K562 (cell line): ENCODE measurements around the gene EYA2. TPM values are rescaled to one million over a fixed set of nuclear protein-coding genes. Genes with fewer than 3 reads are reported as not detected.
A peak's percentile ranks its signal among the peaks of the same experiment; 100 is the strongest.

Experiments used
- ATAC-seq: fragments of 200-7000 bp; cut with Tn5 transposase; 3 replicates; pipeline ENCODE4 v1.9.1; 2020; ENCODE audit warnings: moderate library complexity
- BruUV-seq: library from RNA; stranded (reverse); fragments of 400-500 nt; replicated peaks from 2 replicates; lab custom pipeline; 2021; lab: Mats Ljungman, UMichigan
- CTCF ChIA-PET: fragments of 300-600 bp; formaldehyde crosslinking; extraction: SDS; loops from one replicate; lab custom pipeline; 2021; ENCODE audit warnings: low intra/inter-chr PET ratio; lab: Yijun Ruan, JAX
- POLR2A ChIA-PET: fragments of 300-600, 350-650 bp; sonication (Branson Sonifier 250); formaldehyde crosslinking; extraction: SDS; loops from one replicate; lab custom pipeline; 2021; ENCODE audit warnings: antibody characterized with exemption, inconsistent platforms; lab: Yijun Ruan, JAX
- DNase-seq, 4 experiments: peaks; one replicate each; pipeline versions ENCODE4 v3.0.0 to v3.0.0-alpha.2; 2011 to 2018; ENCODE audit warnings: low spot score in 3 of 4, mixed read lengths in 3 of 4; ENCODE audit errors: extremely low read depth in 1 of 4
- FAIRE-seq: peaks from 2 replicates; lab custom pipeline; 2011; peaks lifted over from hg19 to GRCh38; lab: Jason Lieb, UNC
- H2AFZ ChIP-seq: 2 replicates; pipeline ENCODE4 v1.6.0; 2011; ENCODE audit warnings: low read depth, low read length, control low read depth, inconsistent platforms
- H3K27ac ChIP-seq: fragments of 200-600 bp; 3 replicates; pipeline ENCODE4 v1.8.0; 2011; ENCODE audit warnings: low read depth, mild to moderate bottlenecking, control low read depth, inconsistent platforms, low read length, moderate library complexity, mixed read lengths; ENCODE audit errors: extremely low read depth
- H3K27me3 ChIP-seq, 2 experiments: fragments of 300-600 bp in 1 of 2; 2 replicates in 1 of 2; 3 replicates in 1 of 2; pipeline versions ENCODE4 v1.6.0 to v1.8.0; 2011; ENCODE audit warnings: inconsistent platforms in 2 of 2, low read length in 2 of 2, mild to moderate bottlenecking in 1 of 2, mixed read lengths in 1 of 2, moderate library complexity in 1 of 2; ENCODE audit not compliant: control insufficient read depth in 2 of 2, insufficient read depth in 2 of 2
- H3K36me3 ChIP-seq: fragments of 300-600 bp; 3 replicates; pipeline ENCODE4 v1.8.0; 2011; ENCODE audit warnings: mild to moderate bottlenecking, low read length, inconsistent platforms; ENCODE audit not compliant: control insufficient read depth, insufficient read depth
- H3K4me1 ChIP-seq, 2 experiments: fragments of 200-600 bp in 1 of 2; replicated peaks in 1 of 2; 2 replicates in 1 of 2; 3 replicates in 1 of 2; pipeline versions ENCODE4 v1.5.1 to v1.8.0; 2011; ENCODE audit warnings: inconsistent platforms in 2 of 2, low read length in 2 of 2, mild to moderate bottlenecking in 1 of 2, mixed read lengths in 1 of 2, moderate library complexity in 1 of 2; ENCODE audit not compliant: control insufficient read depth in 2 of 2, insufficient read depth in 2 of 2
- H3K4me2 ChIP-seq: 2 replicates; pipeline ENCODE4 v1.6.1; 2011; ENCODE audit warnings: low read length, control low read depth, inconsistent platforms, mixed read lengths; ENCODE audit not compliant: insufficient read depth
- H3K4me3 ChIP-seq: fragments of 200-600 bp; sonication (generic), shearing (Covaris generic); 2 replicates; pipeline ENCODE4 v1.5.1; 2016; ENCODE audit warnings: control low read depth, inconsistent platforms
- H3K79me2 ChIP-seq: fragments of 200-600 bp; 3 replicates; pipeline ENCODE4 v1.8.0; 2011; ENCODE audit warnings: low read length, inconsistent platforms; ENCODE audit not compliant: control insufficient read depth, insufficient read depth
- H3K9ac ChIP-seq, 2 experiments: 2 replicates each; pipeline versions ENCODE4 v1.6.0 to v1.6.1; 2011; ENCODE audit warnings: low read depth in 2 of 2, low read length in 2 of 2, control low read depth in 1 of 2, inconsistent platforms in 1 of 2, mild to moderate bottlenecking in 1 of 2, mixed read lengths in 1 of 2; ENCODE audit not compliant: insufficient read depth in 1 of 2
- H3K9me1 ChIP-seq: one replicate; pipeline ENCODE4 v1.6.0; 2011; ENCODE audit warnings: inconsistent platforms, mild to moderate bottlenecking, low read length, moderate library complexity; ENCODE audit not compliant: control insufficient read depth, insufficient read depth
- H3K9me3 ChIP-seq: replicated peaks from 2 replicates; pipeline ENCODE4 v1.5.1; 2011; ENCODE audit warnings: low read depth, low read length, inconsistent platforms; ENCODE audit not compliant: control insufficient read depth, insufficient read depth
- H4K20me1 ChIP-seq: replicated peaks from 2 replicates; pipeline ENCODE4 v1.6.1; 2011; ENCODE audit warnings: low read length, inconsistent platforms, mixed read lengths; ENCODE audit not compliant: control insufficient read depth, insufficient read depth
- EWSR1 ChIP-seq: fragments of 450-650 bp; IDR thresholded peaks from 2 replicates; pipeline ENCODE4 v1.6.1; 2018; ENCODE audit warnings: borderline replicate concordance, mild to moderate bottlenecking, low read depth, moderate library complexity; ENCODE audit not compliant: partially characterized antibody
- KLF13 ChIP-seq: fragments of 450-650 bp; IDR thresholded peaks from 2 replicates; pipeline ENCODE4 v1.6.1; 2016; ENCODE audit warnings: missing genetic modification characterization, low read depth, mild to moderate bottlenecking, missing compliant biosample characterization, moderate library complexity, borderline replicate concordance
- MTF1 ChIP-seq: fragments of 250-450 bp; sonication (Bioruptor Pico); IDR thresholded peaks from 2 replicates; pipeline ENCODE4 v1.9.0; 2021; ENCODE audit warnings: moderate library complexity, mild to moderate bottlenecking, inconsistent platforms, borderline replicate concordance
- WGBS: fragments of 100-300 bp; shearing (Covaris generic); methylation state at CpG from one replicate; pipeline ENCODE4 v1.1.6; 2016; ENCODE audit warnings: low coverage, mixed read lengths; ENCODE audit not compliant: insufficient coverage; ENCODE audit errors: missing lambda C conversion rate; 5-methylcytosine and 5-hydroxymethylcytosine counted together
- in situ Hi-C: fragments of 300-500 bp; cut with MboI; formaldehyde crosslinking; loops from 4 replicates; pipeline ENCODE4 v1.15.0; 2018; ENCODE audit warnings: inconsistent platforms, mixed read lengths
- intact Hi-C: fragments of 100-400 bp; cut with micrococcal nuclease; formaldehyde crosslinking; loops from 2 replicates; pipeline ENCODE4 v1.14.2; 2022
- polyA plus RNA-seq, 8 experiments: library from polyadenylated mRNA; depleted of rRNA in 4 of 8; stranded (reverse) in 5 of 8; unstranded in 3 of 8; fragments of >200 nt; fragmentation: Nextera tagmentation in 2 of 8; fragmentation: Illumina TruSeq in 1 of 8; extraction: Ambion mirVana in 2 of 8; extraction: Trizol in 1 of 8; gene quantifications; 2 replicates each; pipeline versions ENCODE4 v1.2.1 to v1.2.3, GENCODE V29; 2011 to 2014; ENCODE audit warnings: inconsistent platforms in 1 of 8, missing spikeins in 1 of 8
- total RNA-seq, 7 experiments: library from RNA; depleted of rRNA in 6 of 7; stranded (reverse); fragments of >200 nt in 6 of 7; fragmentation: Illumina TruSeq in 2 of 7; extraction: Trizol in 2 of 7; gene quantifications; 2 replicates each; pipeline versions ENCODE4 v1.2.1 to v1.2.3, GENCODE V29; 2011 to 2021; ENCODE audit warnings: low replicate concordance in 1 of 7
- TF ChIP-seq, protein P1 (sequence below), 3 experiments: fragments of 200-800 bp in 1 of 3; fragments of 250-450 bp in 1 of 3; fragments of 450-650 bp in 1 of 3; sonication (Bioruptor Pico) in 1 of 3; sonication (Bioruptor generic) in 1 of 3; formaldehyde crosslinking in 1 of 3; IDR thresholded peaks; 2 replicates each; pipeline versions ENCODE4 v1.6.1 to v1.8.0; 2016 to 2022; ENCODE audit warnings: mild to moderate bottlenecking in 2 of 3, missing genetic modification characterization in 2 of 3, missing compliant biosample characterization in 1 of 3, moderate library complexity in 1 of 3

Gene EYA2
- total and polyA plus RNA-seq, 9 of the 15 experiments (the other 6 are each of a cell fraction or from before 2014, with no cell fraction given): 0.03 TPM; not detected in 8

DNA sequence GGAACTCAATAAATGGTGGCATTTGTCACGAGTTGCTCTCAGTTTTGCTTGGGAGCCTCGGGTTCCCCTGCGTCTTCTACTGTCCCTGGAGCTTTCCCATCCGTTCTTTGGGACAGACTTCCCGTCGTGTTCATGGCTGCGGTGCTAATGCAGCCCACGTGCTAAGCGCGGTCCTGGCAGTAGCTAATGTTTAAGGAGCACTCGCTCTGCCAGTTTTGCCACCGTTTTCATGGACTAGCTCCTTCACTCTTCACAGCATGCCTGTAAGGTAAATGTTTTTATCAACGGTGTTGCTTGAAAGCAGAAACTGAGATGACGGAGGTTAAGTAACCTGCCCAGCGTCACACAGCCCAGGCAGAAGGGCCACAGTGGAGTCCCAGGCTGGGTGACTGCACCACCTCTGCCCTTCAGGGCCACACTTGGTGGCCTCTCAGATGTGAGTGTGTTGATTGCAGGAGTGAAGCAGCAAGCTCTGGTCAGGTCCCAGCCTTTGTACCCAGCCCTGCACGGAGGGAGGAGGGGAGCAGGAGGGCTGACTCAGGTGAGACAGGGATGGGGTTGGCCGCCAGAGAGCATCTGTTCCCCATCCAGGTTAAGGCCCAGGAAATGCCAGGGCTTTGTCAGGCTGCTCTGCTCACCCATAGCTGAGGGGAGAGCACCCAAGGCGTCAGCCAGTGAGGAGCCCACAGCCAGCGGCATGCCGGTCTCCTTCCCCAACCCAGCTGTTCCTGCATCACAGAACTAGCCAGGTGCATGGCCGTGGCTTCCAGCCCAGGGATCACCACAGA lies 280.0 kb downstream of the EYA2 start:
- CTCF ChIA-PET: no interaction called here
- Histone ChIP-seq H3K36me3 (no peaks in the 10 kb centered on the region), H3K9ac (peak overlapping the region in 1 of 2 experiments; percentile 50; a peak in 1 of 4 replicates), H2AFZ (0 out of 2 replicates have a peak overlapping the region, but pooled peaks have one; percentile 16), H3K9me3 (no peaks in the 10 kb centered on the region), H3K4me2 (no peak overlapping the region), H3K79me2 (no peaks in the 10 kb centered on the region), H3K4me1 (peaks cover 0 to 9% of the 10 kb centered on the region in 2 experiments; a peak in 1 of 5 replicates), H3K4me3 (no peak overlapping the region), H3K27ac (no peak overlapping the region), H3K27me3 (peaks cover 34 to 49% of the 10 kb centered on the region in 2 experiments; a peak in 4 of 5 replicates), H4K20me1 (no peaks in the 10 kb centered on the region), H3K9me1 (no peaks in the 10 kb centered on the region)
- no peak for TF ChIP-seq KLF13 (tag)
- TF ChIP-seq, protein P1, sequence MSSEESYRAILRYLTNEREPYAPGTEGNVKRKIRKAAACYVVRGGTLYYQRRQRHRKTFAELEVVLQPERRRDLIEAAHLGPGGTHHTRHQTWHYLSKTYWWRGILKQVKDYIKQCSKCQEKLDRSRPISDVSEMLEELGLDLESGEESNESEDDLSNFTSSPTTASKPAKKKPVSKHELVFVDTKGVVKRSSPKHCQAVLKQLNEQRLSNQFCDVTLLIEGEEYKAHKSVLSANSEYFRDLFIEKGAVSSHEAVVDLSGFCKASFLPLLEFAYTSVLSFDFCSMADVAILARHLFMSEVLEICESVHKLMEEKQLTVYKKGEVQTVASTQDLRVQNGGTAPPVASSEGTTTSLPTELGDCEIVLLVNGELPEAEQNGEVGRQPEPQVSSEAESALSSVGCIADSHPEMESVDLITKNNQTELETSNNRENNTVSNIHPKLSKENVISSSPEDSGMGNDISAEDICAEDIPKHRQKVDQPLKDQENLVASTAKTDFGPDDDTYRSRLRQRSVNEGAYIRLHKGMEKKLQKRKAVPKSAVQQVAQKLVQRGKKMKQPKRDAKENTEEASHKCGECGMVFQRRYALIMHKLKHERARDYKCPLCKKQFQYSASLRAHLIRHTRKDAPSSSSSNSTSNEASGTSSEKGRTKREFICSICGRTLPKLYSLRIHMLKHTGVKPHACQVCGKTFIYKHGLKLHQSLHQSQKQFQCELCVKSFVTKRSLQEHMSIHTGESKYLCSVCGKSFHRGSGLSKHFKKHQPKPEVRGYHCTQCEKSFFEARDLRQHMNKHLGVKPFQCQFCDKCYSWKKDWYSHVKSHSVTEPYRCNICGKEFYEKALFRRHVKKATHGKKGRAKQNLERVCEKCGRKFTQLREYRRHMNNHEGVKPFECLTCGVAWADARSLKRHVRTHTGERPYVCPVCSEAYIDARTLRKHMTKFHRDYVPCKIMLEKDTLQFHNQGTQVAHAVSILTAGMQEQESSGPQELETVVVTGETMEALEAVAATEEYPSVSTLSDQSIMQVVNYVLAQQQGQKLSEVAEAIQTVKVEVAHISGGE (CRISPR knock-in tag; IDR thresholded peaks at IDR 0.05): peak in 1 of 3 experiments; percentile 44; a peak in 1 of 6 replicates
- no peak for TF ChIP-seq MTF1 (CRISPR knock-in tag)
- TF ChIP-seq EWSR1: peak; percentile 10
- 6% methylated on average over 19 of the region's 21 CpGs for WGBS
- intact Hi-C loops: no loop called here
- POLR2A ChIA-PET: interaction anchor here (0.7 to 1.3 kb wide), 2 partner anchors 13 to 21 kb away, joined by 3 read pairs; no protein-coding TSS in a partner anchor
- BruUV-seq: no TSS peak
- FAIRE-seq (no peak), ATAC-seq (no peak; the same call in 1 of the 3 replicates), DNase-seq (no peak)
- in situ Hi-C loops: no loop called here
